Adrenal gland (tissue), 12 donors: ENCODE results near the gene ABCB11. TPM values are rescaled to one million over a fixed set of nuclear protein-coding genes. Genes with fewer than 3 reads are reported as not detected.
"Not testable (repeated sequence)": the region's sequence is repeated elsewhere in the genome, so short reads cannot be mapped to it uniquely, and the experiment has no call there.

Source experiments
- DNase-seq, 7 donors: peaks; one replicate each; pipeline ENCODE4 v3.0.0-alpha.2; 2019 to 2020
- H3K27ac ChIP-seq, 5 donors: fragments of 200-600 bp; sonication (generic) in 4 of 5; 1 replicate in 3 of 5; 2 replicates in 2 of 5; pipeline versions ENCODE4 v1.5.1 to v1.8.0; 2016 to 2020; ENCODE audit warnings: mild to moderate bottlenecking in 1 of 5
- H3K27me3 ChIP-seq: fragments of 200-600 bp; 2 replicates; pipeline ENCODE4 v1.8.0; 2021
- H3K36me3 ChIP-seq, 2 donors: fragments of 200-600 bp; replicated peaks in 1 of 2; 1 replicate in 1 of 2; 2 replicates in 1 of 2; pipeline versions ENCODE4 v1.5.1 to v1.8.0; 2018 to 2022
- H3K4me1 ChIP-seq, 2 donors: fragments of 200-600 bp; replicated peaks in 1 of 2; 1 replicate in 1 of 2; 2 replicates in 1 of 2; pipeline versions ENCODE4 v1.5.1 to v1.8.0; 2018 to 2021
- H3K4me3 ChIP-seq, 4 donors: fragments of 200-600 bp; sonication (generic) in 3 of 4; one replicate each; pipeline ENCODE4 v1.5.1; 2016 to 2018
- H3K9me3 ChIP-seq, 3 donors: fragments of 200-600 bp; sonication (generic) in 1 of 3; replicated peaks in 1 of 3; 1 replicate in 2 of 3; 2 replicates in 1 of 3; pipeline versions ENCODE4 v1.5.1 to v1.8.0; 2016 to 2021
- POLR2A ChIP-seq, 2 donors: fragments of 450-650 bp; IDR thresholded peaks; one replicate each; pipeline ENCODE4 v1.6.1; 2017; ENCODE audit warnings: antibody characterized with exemption in 2 of 2, mild to moderate bottlenecking in 2 of 2, moderate library complexity in 1 of 2
- WGBS, 4 donors: extraction: QIAGEN DNeasy Blood & Tissue Kit in 2 of 4; methylation state at CpG; one replicate each; pipeline versions ENCODE4 v1.1.5 to v1.1.7; 2013 to 2017; 5-methylcytosine and 5-hydroxymethylcytosine counted together
- intact Hi-C, 2 donors: fragments of 100-400 bp; cut with DNase I; formaldehyde crosslinking; loops; one replicate each; pipeline versions ENCODE4 v1.14.1 to v1.15.0; 2022 to 2023
- polyA plus RNA-seq, 3 donors: library from polyadenylated mRNA; stranded (reverse); fragments of 200-250 nt in 2 of 3; fragments of 350-450 nt in 1 of 3; fragmentation: Illumina TruSeq in 1 of 3; extraction: RNeasy Lipid Tissue Mini Kit (QIAGEN cat#74804) in 1 of 3; gene quantifications; one replicate each; pipeline ENCODE4 v1.2.3, GENCODE V29; 2013 to 2014
- total RNA-seq, 9 donors: library from RNA; depleted of rRNA in 4 of 9; stranded (reverse); fragments of >200 nt in 4 of 9; fragments of 120-200 nt in 1 of 9; fragmentation: NEBNext Ultra II Directional in 1 of 9; extraction: Animal tissue kit (Norgen Biotek cat#: 25700) in 1 of 9; gene quantifications; one replicate each; pipeline versions ENCODE4 v1.1.0 to v1.2.4, GENCODE V29; 2013 to 2023
- TF ChIP-seq, protein P1 (sequence below), 6 experiments: fragments of 450-650 bp in 4 of 6; fragments of 200-600 bp in 2 of 6; sonication (generic) in 1 of 6; IDR thresholded peaks; 1 replicate in 5 of 6; 2 replicates in 1 of 6; pipeline versions ENCODE4 v1.5.1 to v1.8.0; 2016 to 2021; ENCODE audit warnings: antibody characterized with exemption in 6 of 6, mild to moderate bottlenecking in 2 of 6, moderate library complexity in 1 of 6
- donor health status: healthy with polysubstance abuse.
- donor health status: Bipolar disorder and iron deficiency.
- donor health status: DM: yes; HTN: yes; CAD: no.
- donor health status: DM: no; HTN: no; CAD: no.
- donor health status: DM: no; HTN: no; CAD: no.
- donor health status: DM: yes; HTN: yes; CAD: no.

Gene ABCB11
- total and polyA plus RNA-seq, 12 donors, result 0.05 to 1.4 (median 0.31) TPM; not detected in 7

DNA sequence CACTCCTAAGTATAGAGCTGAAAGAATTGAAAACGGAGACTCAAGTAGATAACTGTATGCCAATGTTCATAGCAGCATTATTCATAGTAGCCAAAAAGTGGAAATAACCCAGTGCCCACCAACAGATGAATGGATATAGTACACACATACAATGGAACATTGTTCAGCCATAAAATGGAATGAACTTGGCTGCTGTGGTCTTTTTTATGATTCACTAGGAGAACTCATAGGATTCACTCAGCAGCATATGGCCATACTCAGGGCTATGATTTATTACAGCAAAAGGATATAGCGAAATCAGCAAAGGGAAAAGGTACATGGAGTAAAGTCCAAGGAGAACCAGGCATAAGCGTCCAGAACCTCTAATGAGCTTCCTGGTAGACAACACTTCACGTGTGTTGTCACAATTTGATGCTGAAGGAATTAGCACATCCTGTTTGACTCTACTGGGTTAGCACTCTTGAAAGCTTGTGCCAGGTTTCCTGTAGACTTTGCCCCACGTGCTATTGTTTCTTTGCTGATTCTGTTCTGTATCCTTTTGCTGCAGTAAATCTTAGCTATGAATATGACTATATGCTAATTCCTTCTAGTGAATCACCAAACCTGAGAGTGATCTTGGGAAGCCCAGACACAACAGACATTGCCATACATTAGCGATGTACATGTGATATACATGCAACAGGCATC lies 156.6 kb downstream of the ABCB11 start:
- no peaks in the 10 kb centered on the region for H3K4me1 ChIP-seq
- TF ChIP-seq, protein P1, sequence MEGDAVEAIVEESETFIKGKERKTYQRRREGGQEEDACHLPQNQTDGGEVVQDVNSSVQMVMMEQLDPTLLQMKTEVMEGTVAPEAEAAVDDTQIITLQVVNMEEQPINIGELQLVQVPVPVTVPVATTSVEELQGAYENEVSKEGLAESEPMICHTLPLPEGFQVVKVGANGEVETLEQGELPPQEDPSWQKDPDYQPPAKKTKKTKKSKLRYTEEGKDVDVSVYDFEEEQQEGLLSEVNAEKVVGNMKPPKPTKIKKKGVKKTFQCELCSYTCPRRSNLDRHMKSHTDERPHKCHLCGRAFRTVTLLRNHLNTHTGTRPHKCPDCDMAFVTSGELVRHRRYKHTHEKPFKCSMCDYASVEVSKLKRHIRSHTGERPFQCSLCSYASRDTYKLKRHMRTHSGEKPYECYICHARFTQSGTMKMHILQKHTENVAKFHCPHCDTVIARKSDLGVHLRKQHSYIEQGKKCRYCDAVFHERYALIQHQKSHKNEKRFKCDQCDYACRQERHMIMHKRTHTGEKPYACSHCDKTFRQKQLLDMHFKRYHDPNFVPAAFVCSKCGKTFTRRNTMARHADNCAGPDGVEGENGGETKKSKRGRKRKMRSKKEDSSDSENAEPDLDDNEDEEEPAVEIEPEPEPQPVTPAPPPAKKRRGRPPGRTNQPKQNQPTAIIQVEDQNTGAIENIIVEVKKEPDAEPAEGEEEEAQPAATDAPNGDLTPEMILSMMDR (IDR thresholded peaks at IDR 0.05), result no peak
- TF ChIP-seq POLR2A (IDR thresholded peaks at IDR 0.05), result no peak
- no peaks in the 10 kb centered on the region for H3K9me3 ChIP-seq
- no peaks in the 10 kb centered on the region for H3K27me3 ChIP-seq
- no peaks in the 10 kb centered on the region for H3K36me3 ChIP-seq
- no peak overlapping the region for H3K27ac ChIP-seq
- DNase-seq, result no peak
- intact Hi-C loops, result no loop called here
- H3K4me3 ChIP-seq, result no peak overlapping the region
- 90 to 96% (median 93%) methylated on average over 6 of the region's 6 CpGs for WGBS, 4 donors

DNA sequence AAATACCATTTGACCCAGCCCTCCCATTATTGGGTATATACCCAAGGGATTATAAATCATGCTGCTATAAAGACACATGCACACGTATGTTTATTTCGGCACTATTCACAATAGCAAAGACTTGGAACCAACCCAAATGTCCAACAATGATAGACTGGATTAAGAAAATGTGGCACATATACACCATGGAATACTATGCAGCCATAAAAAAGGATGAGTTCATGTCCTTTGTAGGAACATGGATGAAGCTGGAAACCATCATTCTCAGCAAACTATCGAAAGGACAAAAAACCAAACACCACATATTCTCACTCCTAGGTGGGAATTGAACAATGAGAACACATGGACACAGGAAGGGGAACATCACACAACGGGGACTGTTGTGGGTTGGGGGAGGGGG lies 160.3 kb downstream of the ABCB11 start:
- DNase-seq, result not testable (repeated sequence)

More for the DNA sequence above, 160.3 kb downstream of the ABCB11 start:
- H3K4me3 ChIP-seq, intact Hi-C loops, H3K9me3 ChIP-seq, H3K4me1 ChIP-seq, H3K36me3 ChIP-seq, H3K27ac ChIP-seq, H3K27me3 ChIP-seq: not testable (repeated sequence)
- WGBS, 4 donors, result 94 to 98% (median 97%) methylated on average over 4 of the region's 4 CpGs

Other genes with a start within 250 kb of the ABCB11 start
- 100 to 1,000 TPM in 1 of 9 donors, 10 to 100 TPM in 8; 13.9 to 134 (median 35.1) TPM for gene NOSTRIN, start 228.7 kb downstream of the ABCB11 start, total RNA-seq
- gene NOSTRIN, start 228.7 kb downstream of the ABCB11 start, polyA plus RNA-seq, result 10 to 100 TPM; 25.9 to 84.9 (median 49.9) TPM
- gene SPC25, start 140.9 kb downstream of the ABCB11 start, total RNA-seq, result 1 to 10 TPM in 4 of 9 donors, under 1 TPM in 3, not detected in 2; 0.38 to 8.6 (median 1.7) TPM
- 1 to 10 TPM in 1 of 3 donors, under 1 TPM in 2; 0.71 to 1.9 (median 0.97) TPM for gene SPC25, start 140.9 kb downstream of the ABCB11 start, polyA plus RNA-seq
- under 1 TPM in 1 of 9 donors, not detected in 8; 0.06 TPM for gene G6PC2, start 130.0 kb downstream of the ABCB11 start, total RNA-seq
- gene G6PC2, start 130.0 kb downstream of the ABCB11 start, polyA plus RNA-seq, result under 1 TPM in 1 of 3 donors, not detected in 2; 0.17 TPM
- 1 to 10 TPM in 1 of 9 donors, under 1 TPM in 3, not detected in 5; 0.28 to 1.2 (median 0.50) TPM for gene DHRS9, start 38.2 kb upstream of the ABCB11 start, total RNA-seq
- gene DHRS9, start 38.2 kb upstream of the ABCB11 start, polyA plus RNA-seq, result 1 to 10 TPM in 1 of 3 donors, under 1 TPM in 2; 0.09 to 1.7 (median 0.27) TPM